GM20000 (cell line): ENCODE data around the gene METTL14.
"Not testable (repeated sequence)": the region's sequence is repeated elsewhere in the genome, so short reads cannot be mapped to it uniquely, and the experiment has no call there.

Experiments
- DNase-seq: peaks from one replicate; pipeline ENCODE4 v3.0.0; 2012; ENCODE audit warnings: low spot score
- TF ChIP-seq, protein P1 (sequence below): IDR thresholded peaks from 2 replicates; pipeline ENCODE4 v1.5.1; 2012; ENCODE audit warnings: mild to moderate bottlenecking, control low read depth; ENCODE audit errors: extremely low read depth, missing control alignments

The METTL14 gene

DNA sequence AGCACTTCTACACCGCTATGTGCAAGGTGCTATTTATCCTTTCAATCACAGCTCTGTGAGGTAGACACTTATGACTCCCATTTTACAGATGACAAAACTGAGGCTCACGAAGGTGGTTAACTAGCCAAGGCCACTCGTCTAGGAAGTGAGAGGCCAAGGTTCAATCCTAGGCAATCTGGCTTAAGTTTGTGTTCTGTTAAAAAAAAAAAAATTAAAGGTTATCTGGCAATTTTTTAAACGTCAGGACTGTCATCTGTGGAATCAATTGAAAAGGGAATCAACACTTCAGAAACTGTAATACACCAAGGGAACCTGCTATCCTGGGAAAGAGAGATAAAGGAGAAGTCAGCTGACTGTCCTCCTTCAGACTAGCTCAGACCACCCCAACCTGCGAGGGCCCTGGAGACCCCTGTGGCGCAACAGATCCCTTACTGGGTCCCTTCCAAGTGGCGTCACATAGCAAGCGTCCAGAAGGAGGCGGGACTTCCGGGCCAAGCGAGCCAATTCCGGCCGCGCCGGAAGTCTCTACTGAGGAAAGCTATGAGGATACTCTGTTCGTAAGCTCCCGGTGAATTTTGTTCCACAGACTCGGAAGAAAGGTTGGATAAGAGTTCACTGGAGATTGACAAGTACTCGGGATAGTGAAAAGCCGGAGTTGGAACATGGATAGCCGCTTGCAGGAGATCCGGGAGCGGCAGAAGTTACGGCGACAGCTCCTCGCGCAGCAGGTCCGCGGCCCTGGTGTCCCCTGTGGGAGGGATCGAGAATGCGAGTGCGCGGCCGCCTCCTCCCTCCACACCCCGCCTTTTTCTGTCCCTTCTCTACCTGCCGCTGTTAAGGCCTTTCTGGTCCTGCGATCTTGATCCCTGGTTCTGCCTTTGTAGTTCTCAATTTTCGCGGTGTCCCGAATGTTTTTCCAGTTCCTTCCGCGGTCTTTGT is at the start of gene METTL14:
METTL14 (plus strand) TSS at position 520 of the 939 bp plus-strand sequence; CDS start at position 663, 143 bp downstream.
- peak; percentile 84 for DNase-seq
- TF ChIP-seq, protein P1, sequence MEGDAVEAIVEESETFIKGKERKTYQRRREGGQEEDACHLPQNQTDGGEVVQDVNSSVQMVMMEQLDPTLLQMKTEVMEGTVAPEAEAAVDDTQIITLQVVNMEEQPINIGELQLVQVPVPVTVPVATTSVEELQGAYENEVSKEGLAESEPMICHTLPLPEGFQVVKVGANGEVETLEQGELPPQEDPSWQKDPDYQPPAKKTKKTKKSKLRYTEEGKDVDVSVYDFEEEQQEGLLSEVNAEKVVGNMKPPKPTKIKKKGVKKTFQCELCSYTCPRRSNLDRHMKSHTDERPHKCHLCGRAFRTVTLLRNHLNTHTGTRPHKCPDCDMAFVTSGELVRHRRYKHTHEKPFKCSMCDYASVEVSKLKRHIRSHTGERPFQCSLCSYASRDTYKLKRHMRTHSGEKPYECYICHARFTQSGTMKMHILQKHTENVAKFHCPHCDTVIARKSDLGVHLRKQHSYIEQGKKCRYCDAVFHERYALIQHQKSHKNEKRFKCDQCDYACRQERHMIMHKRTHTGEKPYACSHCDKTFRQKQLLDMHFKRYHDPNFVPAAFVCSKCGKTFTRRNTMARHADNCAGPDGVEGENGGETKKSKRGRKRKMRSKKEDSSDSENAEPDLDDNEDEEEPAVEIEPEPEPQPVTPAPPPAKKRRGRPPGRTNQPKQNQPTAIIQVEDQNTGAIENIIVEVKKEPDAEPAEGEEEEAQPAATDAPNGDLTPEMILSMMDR, result no peak

DNA sequence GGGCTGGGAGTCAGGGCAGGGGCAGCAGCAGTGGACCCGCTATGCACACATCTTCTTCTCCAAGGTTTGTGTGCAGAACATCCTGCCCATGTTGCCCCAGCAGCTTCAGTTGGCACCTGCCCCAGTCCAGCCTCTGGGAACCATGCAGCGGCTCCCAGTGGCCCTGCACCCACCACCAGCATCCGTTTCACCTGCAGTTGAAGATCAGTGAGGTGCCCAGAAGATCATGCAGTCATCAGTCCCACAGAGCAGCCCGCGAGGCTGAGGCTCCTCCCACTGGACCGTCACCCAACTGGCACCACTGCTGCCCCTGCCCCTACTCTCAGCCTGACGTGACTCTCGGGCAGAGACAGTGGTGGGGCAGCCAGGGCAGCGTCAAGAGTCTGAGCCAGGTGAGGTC is 49.1 kb upstream of the METTL14 start:
- not testable (repeated sequence) for DNase-seq

DNA sequence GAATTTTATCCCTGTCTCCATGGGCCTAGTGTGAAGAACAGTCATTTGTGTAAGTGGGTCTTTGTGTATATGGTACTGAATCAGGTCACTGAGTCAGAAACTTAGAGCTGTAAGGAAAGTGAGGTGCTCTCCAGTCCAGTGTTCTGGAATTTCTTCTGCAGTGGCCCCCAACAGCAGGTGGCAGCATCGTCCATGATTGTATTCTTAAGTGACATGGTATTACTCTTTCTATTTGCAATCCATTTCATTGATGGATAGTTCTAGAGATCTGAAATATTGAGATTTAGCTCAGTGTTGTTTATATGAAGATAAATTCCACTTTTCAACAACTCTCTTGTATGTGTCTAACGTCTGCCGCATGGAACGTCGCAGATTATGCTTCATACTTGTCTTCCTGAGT is 20.5 kb upstream of the METTL14 start:
- DNase-seq, result not testable (repeated sequence)
- TF ChIP-seq, protein P1, result peak; percentile 4

- peak; percentile 12 for DNase-seq
Measured at GRCh38 chr4:118669220-118669619, 16.0 kb upstream of the METTL14 start.

DNA sequence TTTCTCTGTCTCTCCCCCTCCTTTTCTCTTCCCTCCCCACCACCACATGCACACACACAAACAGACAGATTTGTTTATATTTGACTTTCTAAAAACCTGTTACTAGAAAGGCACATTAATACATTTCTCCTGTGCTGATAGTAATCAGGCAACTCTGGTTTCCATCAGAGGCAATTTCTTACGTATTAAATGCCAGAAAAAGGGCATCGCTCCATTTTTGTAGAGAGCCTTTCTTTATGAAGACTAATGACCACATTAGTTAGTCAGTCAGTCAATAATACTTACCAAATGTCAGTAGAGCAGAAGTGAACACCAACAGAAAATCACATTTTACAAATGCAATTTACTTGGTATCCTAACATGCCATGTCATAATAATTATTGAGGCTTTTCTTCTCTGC is 14.2 kb upstream of the METTL14 start:
- not testable (repeated sequence) for DNase-seq

GRCh38 chr4:118676128-118676527 is 9.1 kb upstream of the METTL14 start:
- DNase-seq, result no peak
- TF ChIP-seq, protein P1, result no peak

- TF ChIP-seq, protein P1, result no peak
Measured at GRCh38 chr4:118680808-118681207, 4.4 kb upstream of the METTL14 start.

GRCh38 chr4:118682928-118683327 is 2.3 kb upstream of the METTL14 start:
- TF ChIP-seq, protein P1, result no peak
- DNase-seq, result no peak

More at GRCh38 chr4:118680808-118681207, 4.4 kb upstream of the METTL14 start:
- no peak for DNase-seq

DNA sequence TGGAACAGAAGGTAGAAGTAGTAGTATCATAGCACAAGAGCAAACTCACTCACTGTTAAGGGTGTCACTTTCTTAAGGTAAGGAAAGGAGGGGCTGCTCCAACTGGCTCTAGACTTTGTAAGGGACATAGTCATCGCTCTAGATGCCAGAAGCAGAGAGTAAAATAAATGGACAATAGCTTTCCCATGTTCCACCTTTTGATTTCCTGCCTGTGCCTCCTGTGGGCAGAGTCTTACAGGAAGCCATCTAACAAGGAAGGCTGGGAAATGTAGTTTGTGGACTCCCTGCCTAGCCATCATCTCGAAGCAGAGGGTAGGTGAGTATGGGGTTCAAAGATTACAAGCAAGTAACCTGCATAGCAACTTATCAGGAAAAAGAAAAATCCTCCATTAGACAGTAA is 1.7 kb upstream of the METTL14 start:
- TF ChIP-seq, protein P1, result no peak
- DNase-seq, result peak; percentile 4
